ENCODE data around the gene ABLIM1.

GRCh38 chr10:114499116-114499515, 159.0 kb downstream of the ABLIM1 start:
- TF ChIP-seq CTCF (conservative IDR thresholded peaks at IDR 0.05; ENCODE audit: low read depth, low read length) (no peak), POLR2A (IDR thresholded peaks at IDR 0.05; ENCODE audit: low read depth, low read length) (no peak), MAZ (IDR thresholded peaks at IDR 0.05; ENCODE audit: borderline replicate concordance, low read depth, low read length) (no peak), CHD1 (IDR thresholded peaks at IDR 0.05; ENCODE audit: low read depth, low read length) (no peak), CEBPB (IDR thresholded peaks at IDR 0.05; ENCODE audit: low read depth, low read length) (no peak), MAFK (IDR thresholded peaks at IDR 0.05; ENCODE audit: low read depth, low read length) (no peak), BHLHE40 (IDR thresholded peaks at IDR 0.05; ENCODE audit: low read depth, low read length) (no peak), RAD21 (IDR thresholded peaks at IDR 0.05; ENCODE audit: low read length) (no peak), RFX5 (IDR thresholded peaks at IDR 0.05; ENCODE audit: low read depth, low read length) (no peak)

All from IMR-90 (cell line).